Gastrocnemius medialis (tissue), 4 donors: ENCODE data around the gene RELL1. TPM values are rescaled to one million over a fixed set of nuclear protein-coding genes. Genes with fewer than 3 reads are reported as not detected.
"Not testable (repeated sequence)": the region's sequence is repeated elsewhere in the genome, so short reads cannot be mapped to it uniquely, and the experiment has no call there.

Experiments
- ATAC-seq, 2 donors: fragments of 150-250 bp; one replicate each; pipeline ENCODE4 v1.9.1; 2016
- DNase-seq, 2 donors: peaks; one replicate each; pipeline ENCODE4 v3.0.0-alpha.2; 2019
- H3K27ac ChIP-seq, 4 donors: fragments of 200-600 bp; sonication (generic); 1 replicate in 1 of 4; 2 replicates in 3 of 4; pipeline ENCODE4 v1.5.1; 2016 to 2018; ENCODE audit warnings: mild to moderate bottlenecking in 2 of 4, moderate library complexity in 1 of 4
- H3K27me3 ChIP-seq, 3 donors: fragments of 200-600 bp; sonication (generic) in 2 of 3; 1 replicate in 1 of 3; 2 replicates in 2 of 3; pipeline versions ENCODE4 v1.5.1 to v1.6.0; 2016 to 2019; ENCODE audit warnings: mild to moderate bottlenecking in 1 of 3, moderate library complexity in 1 of 3
- H3K36me3 ChIP-seq, 2 donors: fragments of 200-600 bp; sonication (generic) in 1 of 2; one replicate each; pipeline ENCODE4 v1.5.1; 2017 to 2018
- H3K4me1 ChIP-seq, 2 donors: fragments of 200-600 bp; sonication (generic) in 1 of 2; one replicate each; pipeline ENCODE4 v1.5.1; 2016 to 2017; ENCODE audit warnings: mild to moderate bottlenecking in 2 of 2
- H3K4me3 ChIP-seq, 4 donors: fragments of 200-600 bp; sonication (generic) in 3 of 4; 1 replicate in 1 of 4; 2 replicates in 3 of 4; pipeline ENCODE4 v1.5.1; 2016 to 2019; ENCODE audit warnings: mild to moderate bottlenecking in 2 of 4
- H3K9me3 ChIP-seq, 3 donors: fragments of 200-600 bp; sonication (generic) in 2 of 3; 1 replicate in 1 of 3; 2 replicates in 2 of 3; pipeline ENCODE4 v1.5.1; 2016 to 2019
- POLR2A ChIP-seq, 2 donors: fragments of 450-650 bp; IDR thresholded peaks; one replicate each; pipeline ENCODE4 v1.6.1; 2017; ENCODE audit warnings: antibody characterized with exemption in 2 of 2, mild to moderate bottlenecking in 2 of 2, moderate library complexity in 2 of 2
- in situ Hi-C, 4 donors: fragments of 200-750 bp; cut with MboI; loops; one replicate each; pipeline versions ENCODE4 v1.15.0 to v1.8.0; 2017; ENCODE audit warnings: low sequenced_read_pairs in 4 of 4
- intact Hi-C: fragments of 100-400 bp; cut with DNase I; formaldehyde crosslinking; loops from one replicate; pipeline ENCODE4 v1.15.1; 2023; ENCODE audit warnings: low total_unique reads
- total RNA-seq, 4 donors: library from RNA; depleted of rRNA; stranded (reverse); fragments of >200 nt; gene quantifications; one replicate each; pipeline versions ENCODE4 v1.1.0 to v1.2.3, GENCODE V29; 2016
- TF ChIP-seq, protein P1 (sequence below), 5 experiments: fragments of 450-650 bp in 3 of 5; fragments of 200-600 bp in 2 of 5; sonication (generic) in 2 of 5; IDR thresholded peaks in 4 of 5; conservative IDR thresholded peaks in 1 of 5; 1 replicate in 4 of 5; 2 replicates in 1 of 5; pipeline ENCODE4 v1.5.1; 2016 to 2019; ENCODE audit warnings: antibody characterized with exemption in 5 of 5, mild to moderate bottlenecking in 3 of 5, moderate library complexity in 3 of 5

The RELL1 gene
- total RNA-seq, 4 donors from 2014 or later, result 13.7 to 36.3 (median 27.8) TPM

DNA sequence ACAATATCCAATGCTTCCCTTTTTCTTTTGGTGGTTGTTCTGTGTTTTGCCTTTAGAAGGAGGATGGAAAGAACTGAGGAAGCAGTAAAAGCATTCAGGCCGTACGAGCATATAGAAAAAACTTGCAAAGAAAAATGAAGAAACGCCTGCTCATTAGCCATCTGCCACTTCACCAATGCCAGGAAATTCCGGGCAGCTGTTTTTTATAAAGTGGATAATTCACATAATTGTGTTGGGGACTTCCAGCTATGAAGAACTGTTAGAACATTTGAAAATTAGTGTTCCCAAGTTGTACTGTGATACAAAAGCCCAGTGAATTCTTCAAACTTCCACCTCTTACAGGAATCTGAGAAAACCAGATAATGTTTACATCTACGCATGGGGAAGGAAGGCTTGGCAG is 11.7 kb downstream of the RELL1 start:
- Histone ChIP-seq H3K9me3 (no peaks in the 10 kb centered on the region), H3K36me3 (no peaks in the 10 kb centered on the region), H3K27me3 (no peaks in the 10 kb centered on the region), H3K4me1 (peaks cover 43 to 48% of the 10 kb centered on the region in 2 donors), H3K27ac (peak overlapping the region in 1 of 4 donors; percentile 21), H3K4me3 (no peak overlapping the region)
- TF ChIP-seq, protein P1, sequence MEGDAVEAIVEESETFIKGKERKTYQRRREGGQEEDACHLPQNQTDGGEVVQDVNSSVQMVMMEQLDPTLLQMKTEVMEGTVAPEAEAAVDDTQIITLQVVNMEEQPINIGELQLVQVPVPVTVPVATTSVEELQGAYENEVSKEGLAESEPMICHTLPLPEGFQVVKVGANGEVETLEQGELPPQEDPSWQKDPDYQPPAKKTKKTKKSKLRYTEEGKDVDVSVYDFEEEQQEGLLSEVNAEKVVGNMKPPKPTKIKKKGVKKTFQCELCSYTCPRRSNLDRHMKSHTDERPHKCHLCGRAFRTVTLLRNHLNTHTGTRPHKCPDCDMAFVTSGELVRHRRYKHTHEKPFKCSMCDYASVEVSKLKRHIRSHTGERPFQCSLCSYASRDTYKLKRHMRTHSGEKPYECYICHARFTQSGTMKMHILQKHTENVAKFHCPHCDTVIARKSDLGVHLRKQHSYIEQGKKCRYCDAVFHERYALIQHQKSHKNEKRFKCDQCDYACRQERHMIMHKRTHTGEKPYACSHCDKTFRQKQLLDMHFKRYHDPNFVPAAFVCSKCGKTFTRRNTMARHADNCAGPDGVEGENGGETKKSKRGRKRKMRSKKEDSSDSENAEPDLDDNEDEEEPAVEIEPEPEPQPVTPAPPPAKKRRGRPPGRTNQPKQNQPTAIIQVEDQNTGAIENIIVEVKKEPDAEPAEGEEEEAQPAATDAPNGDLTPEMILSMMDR (IDR thresholded peaks at IDR 0.05 in 4 of 5, conservative IDR thresholded peaks at IDR 0.05 in 1 of 5), result no peak
- no peak for TF ChIP-seq POLR2A (IDR thresholded peaks at IDR 0.05)
- in situ Hi-C loops (no loop called here), intact Hi-C loops (no loop called here)
- ATAC-seq (no peak), DNase-seq (no peak)

DNA sequence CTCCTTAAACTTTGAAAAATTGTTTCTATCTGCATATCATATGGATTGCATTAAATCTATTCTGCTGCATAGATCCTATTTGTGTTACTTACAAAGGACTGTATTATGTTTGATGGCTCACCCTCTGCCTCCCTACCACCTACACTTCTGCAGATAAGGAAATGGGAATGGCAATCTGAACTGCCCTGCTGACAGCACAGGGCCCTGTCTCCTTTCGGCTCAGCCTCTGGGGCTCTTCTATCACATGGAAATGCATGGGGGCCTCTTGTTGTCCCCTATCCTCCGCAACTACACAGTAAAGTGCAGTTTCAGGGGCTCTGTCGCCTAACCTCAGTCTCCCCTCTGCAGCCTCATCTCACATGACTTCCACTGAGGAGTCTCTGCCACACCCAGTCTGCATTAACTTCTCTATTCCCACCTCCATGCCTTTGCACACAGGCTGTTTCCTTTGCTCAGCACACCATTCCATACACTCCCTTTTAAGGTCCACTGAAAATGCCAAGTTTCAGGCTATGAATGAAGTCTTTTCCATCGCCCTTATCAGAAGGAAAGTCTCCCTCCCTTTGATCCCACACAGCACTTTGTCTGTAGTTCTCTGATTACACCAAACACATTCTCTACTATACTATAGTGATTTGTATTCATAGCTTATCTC is 12.5 kb downstream of the RELL1 start:
- Histone ChIP-seq H3K9me3 (no peaks in the 10 kb centered on the region), H3K4me1 (peaks cover 36 to 45% of the 10 kb centered on the region in 2 donors), H3K27ac (no peak overlapping the region), H3K4me3 (no peak overlapping the region), H3K36me3 (no peaks in the 10 kb centered on the region), H3K27me3 (no peaks in the 10 kb centered on the region)
- in situ Hi-C loops, result no loop called here
- ATAC-seq (no peak), DNase-seq (no peak)
- intact Hi-C loops, result no loop called here
- TF ChIP-seq POLR2A (IDR thresholded peaks at IDR 0.05), result no peak

DNA sequence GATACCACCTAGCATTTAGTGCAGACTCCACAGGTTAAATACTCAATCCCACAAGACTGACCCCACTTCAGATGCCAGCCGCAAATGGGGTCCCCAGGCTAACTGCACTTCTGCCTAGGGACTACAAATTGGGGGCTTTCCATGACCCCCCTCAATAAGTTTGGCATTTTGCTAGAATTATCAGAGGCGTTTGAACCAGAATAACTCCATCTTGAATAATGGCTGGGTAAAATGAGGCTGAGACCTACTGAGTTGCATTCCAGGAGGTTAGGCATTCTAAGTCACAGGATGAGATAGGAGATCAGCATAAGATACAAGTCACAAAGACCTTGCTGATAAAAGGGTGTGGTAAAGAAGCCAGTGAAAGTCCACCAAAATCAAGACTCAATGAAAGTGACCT is 15.1 kb downstream of the RELL1 start:
- ATAC-seq (no peak), DNase-seq (no peak)
- TF ChIP-seq, protein P1 (IDR thresholded peaks at IDR 0.05 in 4 of 5, conservative IDR thresholded peaks at IDR 0.05 in 1 of 5), result no peak
- no peak for TF ChIP-seq POLR2A (IDR thresholded peaks at IDR 0.05)
- peaks cover 40 to 49% of the 10 kb centered on the region in 2 donors for H3K4me1 ChIP-seq
- no peak overlapping the region for H3K27ac ChIP-seq
- no peaks in the 10 kb centered on the region for H3K27me3 ChIP-seq
- no peaks in the 10 kb centered on the region for H3K36me3 ChIP-seq
- no peaks in the 10 kb centered on the region for H3K9me3 ChIP-seq
- intact Hi-C loops, result no loop called here
- no peak overlapping the region for H3K4me3 ChIP-seq
- in situ Hi-C loops, result no loop called here

DNA sequence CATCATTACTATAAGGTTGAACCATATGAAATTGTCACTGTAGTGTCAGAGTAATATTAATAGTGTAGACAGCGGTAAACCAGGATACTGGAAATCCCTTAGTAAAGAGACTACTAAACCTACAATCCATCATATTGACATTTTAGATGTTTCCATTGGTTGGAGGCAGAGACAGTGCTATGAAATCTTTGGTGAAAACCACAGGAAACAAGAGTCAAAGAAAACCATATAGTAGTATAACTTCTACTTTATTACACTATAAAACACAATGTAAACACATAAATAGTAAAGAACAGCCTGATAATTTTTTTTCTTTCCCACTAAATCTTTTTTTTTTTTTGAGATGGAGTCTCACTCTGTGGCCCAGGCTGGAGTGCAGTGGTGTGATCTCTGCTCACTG is 15.9 kb downstream of the RELL1 start:
- Histone ChIP-seq H3K27ac (no peak overlapping the region), H3K4me3 (no peak overlapping the region), H3K9me3 (no peaks in the 10 kb centered on the region), H3K36me3 (no peaks in the 10 kb centered on the region), H3K4me1 (peaks cover 40 to 51% of the 10 kb centered on the region in 2 donors), H3K27me3 (no peaks in the 10 kb centered on the region)
- in situ Hi-C loops, result no loop called here
- TF ChIP-seq, protein P1 (IDR thresholded peaks at IDR 0.05 in 4 of 5, conservative IDR thresholded peaks at IDR 0.05 in 1 of 5), result no peak
- TF ChIP-seq POLR2A (IDR thresholded peaks at IDR 0.05), result no peak
- ATAC-seq (no peak), DNase-seq (no peak)
- intact Hi-C loops, result no loop called here

DNA sequence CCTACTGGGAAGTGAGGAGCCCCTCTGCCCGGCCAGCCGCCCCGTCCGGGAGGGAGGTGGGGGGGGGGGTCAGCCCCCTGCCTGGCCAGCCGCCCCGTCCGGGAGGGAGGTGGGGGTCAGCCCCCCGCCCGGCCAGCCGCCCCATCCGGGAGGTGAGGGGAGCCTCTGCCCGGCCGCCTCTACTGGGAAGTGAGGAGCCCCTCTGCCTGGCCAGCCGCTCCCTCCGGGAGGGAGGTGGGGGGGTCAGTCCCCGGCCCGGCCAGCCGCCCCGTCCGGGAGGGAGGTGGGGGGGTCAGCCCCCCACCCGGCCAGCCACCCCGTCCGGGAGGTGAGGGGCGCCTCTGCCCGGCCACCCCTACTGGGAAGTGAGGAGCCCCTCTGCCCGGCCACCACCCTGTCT is 17.1 kb downstream of the RELL1 start:
- in situ Hi-C loops, result loop anchor here in 1 of 4 donors (5.0 kb wide), 1 partner anchor 37 kb away; no protein-coding TSS in a partner anchor
- ATAC-seq, H3K9me3 ChIP-seq, H3K36me3 ChIP-seq, DNase-seq, H3K4me3 ChIP-seq, H3K27me3 ChIP-seq, intact Hi-C loops: not testable (repeated sequence)
- Histone ChIP-seq H3K4me1 (peaks cover 42 to 51% of the 10 kb centered on the region in 2 donors), H3K27ac (peak overlapping the region in 2 of 4 donors; percentile 6 to 10)
